Tibial artery (tissue), 4 donors: ENCODE data around the gene GRIN2A.

Experiments
- DNase-seq, 2 donors: peaks; one replicate each; pipeline ENCODE4 v3.0.0-alpha.2; 2019
- H3K27ac ChIP-seq, 2 donors: fragments of 200-600 bp; sonication (generic) in 1 of 2; 1 replicate in 1 of 2; 2 replicates in 1 of 2; pipeline ENCODE4 v1.5.1; 2018 to 2019; ENCODE audit warnings: mild to moderate bottlenecking in 1 of 2
- H3K27me3 ChIP-seq, 2 donors: fragments of 200-600 bp; sonication (generic) in 1 of 2; one replicate each; pipeline versions ENCODE4 v1.5.1 to v1.6.0; 2016 to 2019
- H3K36me3 ChIP-seq, 3 donors: fragments of 200-600 bp; sonication (generic) in 2 of 3; one replicate each; pipeline ENCODE4 v1.5.1; 2016 to 2019; ENCODE audit warnings: mild to moderate bottlenecking in 2 of 3
- H3K4me1 ChIP-seq, 4 donors: fragments of 200-600 bp; sonication (generic) in 2 of 4; 1 replicate in 3 of 4; 2 replicates in 1 of 4; pipeline ENCODE4 v1.5.1; 2016 to 2019
- H3K4me3 ChIP-seq, 2 donors: fragments of 200-600 bp; sonication (generic) in 1 of 2; 1 replicate in 1 of 2; 2 replicates in 1 of 2; pipeline ENCODE4 v1.5.1; 2018 to 2019; ENCODE audit warnings: mild to moderate bottlenecking in 2 of 2
- H3K9me3 ChIP-seq, 3 donors: fragments of 200-600 bp; sonication (generic) in 1 of 3; one replicate each; pipeline ENCODE4 v1.5.1; 2016 to 2019
- CTCF ChIP-seq, 2 experiments: fragments of 200-600 bp in 1 of 2; fragments of 450-650 bp in 1 of 2; IDR thresholded peaks; one replicate each; pipeline ENCODE4 v1.5.1; 2017 to 2019; ENCODE audit warnings: antibody characterized with exemption in 2 of 2, mild to moderate bottlenecking in 1 of 2, moderate library complexity in 1 of 2
- intact Hi-C: fragments of 100-400 bp; cut with DNase I; formaldehyde crosslinking; loops from one replicate; pipeline ENCODE4 v1.15.0; 2023; ENCODE audit warnings: low total_unique reads

The GRIN2A gene

GRCh38 chr16:10181196-10182162, 749 bp downstream of the GRIN2A start:
- peak; percentile 33 to 74 for DNase-seq
- H3K9me3 ChIP-seq: no peaks in the 10 kb centered on the region
- peak overlapping the region; percentile 21 to 42 for H3K4me3 ChIP-seq
- peaks cover 0 to 32% (median 28%) of the 10 kb centered on the region in 4 donors for H3K4me1 ChIP-seq
- no peak overlapping the region for H3K27ac ChIP-seq
- intact Hi-C loops: loop anchor here (5.0 kb wide), 2 partner anchors 884 to 924 kb away; no protein-coding TSS in a partner anchor
- H3K36me3 ChIP-seq: no peaks in the 10 kb centered on the region
- peaks cover 0 to 39% of the 10 kb centered on the region in 2 donors for H3K27me3 ChIP-seq
- TF ChIP-seq CTCF (IDR thresholded peaks at IDR 0.05): peak; percentile 94 to 95

- H3K27ac ChIP-seq: no peak overlapping the region
- DNase-seq: no peak
- H3K9me3 ChIP-seq: no peaks in the 10 kb centered on the region
- peaks cover 0 to 37% of the 10 kb centered on the region in 2 donors for H3K27me3 ChIP-seq
- intact Hi-C loops: loop anchor here (5.0 kb wide), 2 partner anchors 883 to 923 kb away; no protein-coding TSS in a partner anchor
- peak overlapping the region; percentile 10 to 42 for H3K4me3 ChIP-seq
- TF ChIP-seq CTCF (IDR thresholded peaks at IDR 0.05): peak; percentile 32 to 34
- peaks cover 0 to 32% (median 28%) of the 10 kb centered on the region in 4 donors for H3K4me1 ChIP-seq
- H3K36me3 ChIP-seq: no peaks in the 10 kb centered on the region
Measured at GRCh38 chr16:10180771-10181163, 1.5 kb downstream of the GRIN2A start.

- H3K4me1 ChIP-seq: peaks cover 0 to 32% (median 28%) of the 10 kb centered on the region in 4 donors
- no peak for DNase-seq
- peak overlapping the region in 1 of 2 donors; percentile 42 for H3K4me3 ChIP-seq
- no peaks in the 10 kb centered on the region for H3K36me3 ChIP-seq
- H3K27me3 ChIP-seq: peaks cover 0 to 33% of the 10 kb centered on the region in 2 donors
- no peak for TF ChIP-seq CTCF (IDR thresholded peaks at IDR 0.05)
- no peaks in the 10 kb centered on the region for H3K9me3 ChIP-seq
- H3K27ac ChIP-seq: no peak overlapping the region
- intact Hi-C loops: loop anchor here (5.0 kb wide), 2 partner anchors 883 to 923 kb away; no protein-coding TSS in a partner anchor
Measured at GRCh38 chr16:10180042-10180770, 2.0 kb downstream of the GRIN2A start.

GRCh38 chr16:10178526-10178925, 3.7 kb downstream of the GRIN2A start:
- no peak overlapping the region for H3K4me3 ChIP-seq
- peaks cover 0 to 32% (median 28%) of the 10 kb centered on the region in 4 donors for H3K4me1 ChIP-seq
- H3K9me3 ChIP-seq: no peaks in the 10 kb centered on the region
- H3K27ac ChIP-seq: no peak overlapping the region
- no peak for TF ChIP-seq CTCF (IDR thresholded peaks at IDR 0.05)
- peaks cover 0 to 26% of the 10 kb centered on the region in 2 donors for H3K27me3 ChIP-seq
- intact Hi-C loops: no loop called here
- no peaks in the 10 kb centered on the region for H3K36me3 ChIP-seq
- DNase-seq: no peak

- intact Hi-C loops: no loop called here
- Histone ChIP-seq H3K27me3 (peaks cover 0 to 23% of the 10 kb centered on the region in 2 donors), H3K9me3 (no peaks in the 10 kb centered on the region), H3K4me1 (peaks cover 0 to 27% (median 24%) of the 10 kb centered on the region in 4 donors), H3K27ac (no peak overlapping the region), H3K4me3 (no peak overlapping the region), H3K36me3 (no peaks in the 10 kb centered on the region)
- DNase-seq: no peak
- TF ChIP-seq CTCF (IDR thresholded peaks at IDR 0.05): no peak
Measured at GRCh38 chr16:10178080-10178479, 4.1 kb downstream of the GRIN2A start.
